Thymus (tissue), 11 donors: ENCODE data around the gene AUTS2. TPM values are rescaled to one million over a fixed set of nuclear protein-coding genes. Genes with fewer than 3 reads are reported as not detected.

Experiments used
- DNase-seq, 9 donors: peaks; one replicate each; pipeline ENCODE4 v3.0.0-alpha.2; 2013; ENCODE audit warnings: low spot score in 9 of 9, low read depth in 6 of 9, missing footprints in 1 of 9
- H3K27ac ChIP-seq, 2 donors: one replicate each; pipeline ENCODE4 v1.5.1; 2013; ENCODE audit warnings: control low read depth in 1 of 2, low read depth in 1 of 2, low read length in 1 of 2, mild to moderate bottlenecking in 1 of 2, moderate library complexity in 1 of 2
- H3K27me3 ChIP-seq, 2 donors: one replicate each; pipeline ENCODE4 v1.5.1; 2013; ENCODE audit warnings: low read length in 1 of 2; ENCODE audit not compliant: control insufficient read depth in 2 of 2, insufficient read depth in 1 of 2
- H3K36me3 ChIP-seq, 2 donors: one replicate each; pipeline ENCODE4 v1.5.1; 2013; ENCODE audit warnings: low read length in 1 of 2, mild to moderate bottlenecking in 1 of 2, moderate library complexity in 1 of 2; ENCODE audit not compliant: control insufficient read depth in 2 of 2, insufficient read depth in 2 of 2
- H3K4me1 ChIP-seq, 2 donors: one replicate each; pipeline ENCODE4 v1.5.1; 2013; ENCODE audit warnings: low read length in 2 of 2; ENCODE audit not compliant: control insufficient read depth in 2 of 2, insufficient read depth in 2 of 2
- H3K4me3 ChIP-seq, 2 donors: one replicate each; pipeline ENCODE4 v1.5.1; 2013; ENCODE audit warnings: low read length in 2 of 2, control low read depth in 1 of 2, mild to moderate bottlenecking in 1 of 2
- H3K9me3 ChIP-seq, 2 donors: one replicate each; pipeline ENCODE4 v1.5.1; 2013; ENCODE audit warnings: low read length in 1 of 2, mild to moderate bottlenecking in 1 of 2; ENCODE audit not compliant: control insufficient read depth in 2 of 2, insufficient read depth in 1 of 2
- WGBS: extraction: QIAGEN DNeasy Blood & Tissue Kit; methylation state at CpG from one replicate; pipeline ENCODE4 v1.1.7; 2013; 5-methylcytosine and 5-hydroxymethylcytosine counted together
- polyA plus RNA-seq: library from polyadenylated mRNA; stranded (reverse); fragments of 200-250 nt; gene quantifications from one replicate; pipeline ENCODE4 v1.2.3, GENCODE V29; 2013
- total RNA-seq: library from RNA; stranded (reverse); fragments of 120-200 nt; gene quantifications from one replicate; pipeline ENCODE4 v1.2.4, GENCODE V29; 2013
- donor health status: healthy.

Gene AUTS2
- total and polyA plus RNA-seq, 2 donors = 9.2 to 17.1 TPM

GRCh38 chr7:70486977-70487376, 888.7 kb downstream of the AUTS2 start:
- Histone ChIP-seq H3K27ac (no peak overlapping the region), H3K9me3 (peaks cover 0 to 4% of the 10 kb centered on the region in 2 donors), H3K4me3 (no peak overlapping the region), H3K27me3 (no peaks in the 10 kb centered on the region), H3K4me1 (no peaks in the 10 kb centered on the region), H3K36me3 (no peaks in the 10 kb centered on the region)
- 92% methylated on average over 7 of the region's 7 CpGs for WGBS
- no peak for DNase-seq

- no peaks in the 10 kb centered on the region for H3K27me3 ChIP-seq
- H3K36me3 ChIP-seq = no peaks in the 10 kb centered on the region
- WGBS = 98% methylated on average over 10 of the region's 10 CpGs
- DNase-seq = no peak
- no peaks in the 10 kb centered on the region for H3K4me1 ChIP-seq
- peaks cover 0 to 4% of the 10 kb centered on the region in 2 donors for H3K9me3 ChIP-seq
- no peak overlapping the region for H3K4me3 ChIP-seq
- no peak overlapping the region for H3K27ac ChIP-seq
Observed at GRCh38 chr7:70487428-70487827, 889.2 kb downstream of the AUTS2 start.

- H3K36me3 ChIP-seq = no peaks in the 10 kb centered on the region
- no peak for DNase-seq
- H3K9me3 ChIP-seq = peaks cover 0 to 4% of the 10 kb centered on the region in 2 donors
- WGBS = 98% methylated on average over 13 of the region's 13 CpGs
- no peak overlapping the region for H3K27ac ChIP-seq
- H3K27me3 ChIP-seq = no peaks in the 10 kb centered on the region
- H3K4me1 ChIP-seq = no peaks in the 10 kb centered on the region
- no peak overlapping the region for H3K4me3 ChIP-seq
Observed at GRCh38 chr7:70487886-70488285, 889.6 kb downstream of the AUTS2 start.

GRCh38 chr7:70489813-70490212, 891.5 kb downstream of the AUTS2 start:
- 44% methylated on average over 1 of the region's 1 CpG for WGBS
- H3K4me3 ChIP-seq = no peak overlapping the region
- H3K27me3 ChIP-seq = no peaks in the 10 kb centered on the region
- H3K4me1 ChIP-seq = no peaks in the 10 kb centered on the region
- DNase-seq = no peak
- H3K9me3 ChIP-seq = no peaks in the 10 kb centered on the region
- H3K36me3 ChIP-seq = no peaks in the 10 kb centered on the region
- H3K27ac ChIP-seq = no peak overlapping the region

- Histone ChIP-seq H3K4me1 (no peaks in the 10 kb centered on the region), H3K4me3 (no peak overlapping the region), H3K36me3 (no peaks in the 10 kb centered on the region), H3K27me3 (no peaks in the 10 kb centered on the region), H3K9me3 (no peaks in the 10 kb centered on the region), H3K27ac (no peak overlapping the region)
- DNase-seq = no peak
- 98% methylated on average over 7 of the region's 7 CpGs for WGBS
Observed at GRCh38 chr7:70492625-70493024, 894.4 kb downstream of the AUTS2 start.

GRCh38 chr7:70494225-70495032, 896.2 kb downstream of the AUTS2 start:
- Histone ChIP-seq H3K27ac (no peak overlapping the region), H3K36me3 (no peaks in the 10 kb centered on the region), H3K27me3 (no peaks in the 10 kb centered on the region), H3K4me1 (no peaks in the 10 kb centered on the region), H3K9me3 (no peaks in the 10 kb centered on the region), H3K4me3 (no peak overlapping the region)
- 92% methylated on average over 6 of the region's 6 CpGs for WGBS
- DNase-seq = no peak

- no peaks in the 10 kb centered on the region for H3K9me3 ChIP-seq
- no peaks in the 10 kb centered on the region for H3K36me3 ChIP-seq
- H3K4me3 ChIP-seq = no peak overlapping the region
- no peaks in the 10 kb centered on the region for H3K27me3 ChIP-seq
- H3K4me1 ChIP-seq = no peaks in the 10 kb centered on the region
- no peak for DNase-seq
- H3K27ac ChIP-seq = no peak overlapping the region
- WGBS = 96% methylated on average over 3 of the region's 3 CpGs
Observed at GRCh38 chr7:70495033-70495376, 896.7 kb downstream of the AUTS2 start.

- no peaks in the 10 kb centered on the region for H3K36me3 ChIP-seq
- DNase-seq = no peak
- 97% methylated on average over 2 of the region's 2 CpGs for WGBS
Observed at GRCh38 chr7:70497793-70498192, 899.5 kb downstream of the AUTS2 start.

GRCh38 chr7:70498232-70498992, 900.1 kb downstream of the AUTS2 start:
- H3K36me3 ChIP-seq = no peaks in the 10 kb centered on the region
- WGBS = 96% methylated on average over 5 of the region's 5 CpGs
- DNase-seq = no peak
- H3K27ac ChIP-seq = peak overlapping the region in 1 of 2 donors; percentile 36
- H3K4me3 ChIP-seq = no peak overlapping the region
- H3K4me1 ChIP-seq = no peaks in the 10 kb centered on the region
- H3K27me3 ChIP-seq = no peaks in the 10 kb centered on the region
- no peaks in the 10 kb centered on the region for H3K9me3 ChIP-seq

More at GRCh38 chr7:70497793-70498192, 899.5 kb downstream of the AUTS2 start:
- Histone ChIP-seq H3K27me3 (no peaks in the 10 kb centered on the region), H3K27ac (no peak overlapping the region), H3K9me3 (no peaks in the 10 kb centered on the region), H3K4me1 (no peaks in the 10 kb centered on the region), H3K4me3 (no peak overlapping the region)
